B cell (primary cell): ENCODE measurements around the gene CFTR. TPM values are rescaled to one million over a fixed set of nuclear protein-coding genes. Genes with fewer than 3 reads are reported as not detected.

Experiments
- ATAC-seq: fragments of 200-7000 bp; cut with Tn5 transposase; one replicate; pipeline ENCODE4 v1.10.0; 2021; ENCODE audit warnings: low read depth, mild to moderate bottlenecking, moderate number of reproducible peaks, moderate library complexity
- CTCF ChIA-PET: fragments of 350-600 bp; sonication (Branson Sonifier 250); formaldehyde crosslinking; loops from one replicate; lab custom pipeline; 2021; ENCODE audit warnings: antibody characterized with exemption, inconsistent platforms; lab: Charles Lee
- POLR2A ChIA-PET: fragments of 350-600 bp; sonication (Branson Sonifier 250); formaldehyde crosslinking; loops from one replicate; lab custom pipeline; 2021; ENCODE audit warnings: antibody characterized with exemption; lab: Charles Lee
- DNase-seq: peaks from one replicate; pipeline ENCODE4 v3.0.0; 2013
- H2AFZ ChIP-seq: 2 replicates; pipeline ENCODE4 v1.6.1; 2012; ENCODE audit warnings: mild to moderate bottlenecking, low read depth, low read length; ENCODE audit not compliant: insufficient read depth, poor library complexity, severe bottlenecking
- H3K27ac ChIP-seq, 2 donors: 1 replicate in 1 of 2; 2 replicates in 1 of 2; pipeline ENCODE4 v1.5.1; 2012 to 2013; ENCODE audit warnings: low read length in 2 of 2, mild to moderate bottlenecking in 2 of 2, moderate library complexity in 1 of 2
- H3K27me3 ChIP-seq, 4 experiments: fragments of 200-600 bp in 1 of 4; sonication (generic) in 1 of 4; replicated peaks in 1 of 4; 1 replicate in 2 of 4; 2 replicates in 2 of 4; pipeline versions ENCODE4 v1.6.1 to v1.7.0; 2013 to 2016; ENCODE audit warnings: low read length in 3 of 4, mild to moderate bottlenecking in 2 of 4, mixed read lengths in 1 of 4, moderate library complexity in 1 of 4; ENCODE audit not compliant: insufficient read depth in 4 of 4, control insufficient read depth in 3 of 4; ENCODE audit errors: control extremely low read depth in 1 of 4
- H3K36me3 ChIP-seq, 2 experiments: replicated peaks in 1 of 2; 1 replicate in 1 of 2; 2 replicates in 1 of 2; pipeline versions ENCODE4 v1.6.1 to v1.7.1; 2013; ENCODE audit warnings: low read length in 1 of 2; ENCODE audit not compliant: insufficient read depth in 2 of 2, control insufficient read depth in 1 of 2; ENCODE audit errors: control extremely low read depth in 1 of 2, extremely low read depth in 1 of 2
- H3K4me1 ChIP-seq, 2 donors: fragments of 200-600 bp in 1 of 2; sonication (generic) in 1 of 2; 1 replicate in 1 of 2; 2 replicates in 1 of 2; pipeline versions ENCODE4 v1.5.1 to v1.6.1; 2013 to 2017; ENCODE audit warnings: low read length in 2 of 2; ENCODE audit not compliant: control insufficient read depth in 2 of 2, insufficient read depth in 2 of 2
- H3K4me2 ChIP-seq: replicated peaks from 2 replicates; pipeline ENCODE3; 2012; ENCODE audit warnings: mild to moderate bottlenecking, low read depth, low read length; ENCODE audit not compliant: poor library complexity, severe bottlenecking
- H3K4me3 ChIP-seq, 5 experiments: fragments of 200-600 bp in 1 of 5; sonication (generic) in 1 of 5; 1 replicate in 3 of 5; 2 replicates in 2 of 5; pipeline versions ENCODE4 v1.5.1 to v1.7.0; 2011 to 2016; ENCODE audit warnings: low read length in 4 of 5, mild to moderate bottlenecking in 4 of 5, low read depth in 2 of 5, control low read depth in 1 of 5, moderate library complexity in 1 of 5; ENCODE audit not compliant: insufficient read depth in 1 of 5; ENCODE audit errors: control extremely low read depth in 1 of 5, extremely low read depth in 1 of 5
- H3K79me2 ChIP-seq: fragments of 200-600 bp; sonication (generic); one replicate; pipeline ENCODE4 v1.6.0; 2016; ENCODE audit warnings: low read length; ENCODE audit not compliant: control insufficient read depth, insufficient read depth
- H3K9ac ChIP-seq: fragments of 200-600 bp; sonication (generic); 2 replicates; pipeline ENCODE4 v1.6.1; 2017; ENCODE audit warnings: mild to moderate bottlenecking, low read length, moderate library complexity
- H3K9me3 ChIP-seq, 3 donors: one replicate each; pipeline versions ENCODE4 v1.6.1 to v1.7.1; 2013; ENCODE audit warnings: low read length in 2 of 3; ENCODE audit not compliant: control insufficient read depth in 2 of 3, insufficient read depth in 1 of 3; ENCODE audit errors: control extremely low read depth in 1 of 3
- H4K20me1 ChIP-seq: 2 replicates; pipeline ENCODE4 v1.6.0; 2012; ENCODE audit warnings: mild to moderate bottlenecking, low read length; ENCODE audit not compliant: insufficient read depth, control insufficient read depth, poor library complexity, severe bottlenecking
- H3K27ac Mint-ChIP-seq: one replicate; pipeline ENCODE4 v1.8.0; 2021; ENCODE audit warnings: mixed read lengths
- H3K27me3 Mint-ChIP-seq: one replicate; pipeline ENCODE4 v1.8.0; 2021; ENCODE audit warnings: mixed read lengths
- H3K4me1 Mint-ChIP-seq: one replicate; pipeline ENCODE4 v1.8.0; 2021; ENCODE audit warnings: mixed read lengths
- H3K4me3 Mint-ChIP-seq: one replicate; pipeline ENCODE4 v1.8.0; 2021; ENCODE audit warnings: mixed read lengths
- H3K9me3 Mint-ChIP-seq: one replicate; pipeline ENCODE4 v1.8.0; 2022; ENCODE audit warnings: mixed read lengths; ENCODE audit not compliant: insufficient read depth
- EZH2 ChIP-seq: IDR thresholded peaks from 2 replicates; pipeline ENCODE4 v1.6.1; 2012; ENCODE audit warnings: borderline replicate concordance, low read depth, mild to moderate bottlenecking, moderate library complexity, low read length; ENCODE audit not compliant: insufficient read depth, poor library complexity, severe bottlenecking
- whole genome bisulfite sequencing: methylation state at CpG from one replicate; pipeline ENCODE4 v1.1.5; 2013; ENCODE audit warnings: missing lambda C conversion rate; ENCODE audit not compliant: insufficient coverage; 5-methylcytosine and 5-hydroxymethylcytosine counted together
- intact Hi-C: fragments of 100-400 bp; cut with micrococcal nuclease; formaldehyde crosslinking; loops from one replicate; pipeline ENCODE4 v1.10.0; 2022
- polyA plus RNA-seq: library from polyadenylated mRNA; depleted of rRNA; stranded (reverse); fragments of >200 nt; gene quantifications from 2 replicates; pipeline ENCODE4 v1.2.3, GENCODE V29; 2012
- total RNA-seq, 2 donors: library from RNA; stranded (reverse); fragments of 120-200 nt in 1 of 2; gene quantifications; 1 replicate in 1 of 2; 2 replicates in 1 of 2; pipeline versions ENCODE4 v1.2.3 to v1.2.4, GENCODE V29; 2013 to 2022
- TF ChIP-seq, protein P1 (sequence below): fragments of 200-600 bp; IDR thresholded peaks from one replicate; pipeline ENCODE4 v1.8.0; 2022; ENCODE audit warnings: antibody characterized with exemption, mild to moderate bottlenecking

Gene CFTR
- total and polyA plus RNA-seq, 2 donors (not counting 1 experiment from before 2014, with no cell fraction given), result not detected

DNA sequence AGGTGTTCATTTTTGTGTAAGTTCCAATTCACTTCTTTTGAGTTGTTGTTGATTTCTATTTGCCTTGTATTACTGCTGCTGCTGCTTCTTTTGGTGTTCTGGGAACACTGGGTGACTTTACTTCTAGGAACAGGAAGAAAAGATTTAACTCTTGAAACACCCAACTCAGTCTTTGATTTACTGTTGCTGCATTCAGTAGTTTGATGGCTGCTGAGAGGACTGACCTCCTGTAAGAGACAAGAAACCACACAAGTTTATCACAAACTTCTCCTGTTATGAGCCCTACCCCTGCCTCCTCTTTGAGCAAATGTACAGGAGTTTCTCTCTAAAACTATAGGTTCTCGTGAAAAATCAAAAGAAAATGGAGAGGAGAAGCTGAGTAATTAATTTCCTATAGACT lies 231.7 kb downstream of the CFTR start:
- intact Hi-C loops, result no loop called here
- Mint-ChIP-seq H3K27me3 (peaks cover 9% of the 10 kb centered on the region), H3K4me1 (no peaks in the 10 kb centered on the region), H3K27ac (no peak overlapping the region), H3K4me3 (no peak overlapping the region), H3K9me3 (no peaks in the 10 kb centered on the region)
- Histone ChIP-seq H3K9me3 (no peaks in the 10 kb centered on the region), H4K20me1 (no peaks in the 10 kb centered on the region), H3K79me2 (no peaks in the 10 kb centered on the region), H3K27me3 (no peaks in the 10 kb centered on the region), H3K27ac (no peak overlapping the region), H3K9ac (no peak overlapping the region), H3K4me2 (no peak overlapping the region), H3K4me3 (no peak overlapping the region), H3K36me3 (no peaks in the 10 kb centered on the region), H2AFZ (no peak overlapping the region), H3K4me1 (no peaks in the 10 kb centered on the region)
- no CpG with 5 or more reads among the region's 1 CpG for WGBS
- ChIA-PET CTCF (interaction anchor here (0.6 kb wide), 1 partner anchor 69 kb away, joined by 3 read pairs; no protein-coding TSS in a partner anchor), POLR2A (no interaction called here)
- DNase-seq (no peak), ATAC-seq (no peak)
- TF ChIP-seq, protein P1, sequence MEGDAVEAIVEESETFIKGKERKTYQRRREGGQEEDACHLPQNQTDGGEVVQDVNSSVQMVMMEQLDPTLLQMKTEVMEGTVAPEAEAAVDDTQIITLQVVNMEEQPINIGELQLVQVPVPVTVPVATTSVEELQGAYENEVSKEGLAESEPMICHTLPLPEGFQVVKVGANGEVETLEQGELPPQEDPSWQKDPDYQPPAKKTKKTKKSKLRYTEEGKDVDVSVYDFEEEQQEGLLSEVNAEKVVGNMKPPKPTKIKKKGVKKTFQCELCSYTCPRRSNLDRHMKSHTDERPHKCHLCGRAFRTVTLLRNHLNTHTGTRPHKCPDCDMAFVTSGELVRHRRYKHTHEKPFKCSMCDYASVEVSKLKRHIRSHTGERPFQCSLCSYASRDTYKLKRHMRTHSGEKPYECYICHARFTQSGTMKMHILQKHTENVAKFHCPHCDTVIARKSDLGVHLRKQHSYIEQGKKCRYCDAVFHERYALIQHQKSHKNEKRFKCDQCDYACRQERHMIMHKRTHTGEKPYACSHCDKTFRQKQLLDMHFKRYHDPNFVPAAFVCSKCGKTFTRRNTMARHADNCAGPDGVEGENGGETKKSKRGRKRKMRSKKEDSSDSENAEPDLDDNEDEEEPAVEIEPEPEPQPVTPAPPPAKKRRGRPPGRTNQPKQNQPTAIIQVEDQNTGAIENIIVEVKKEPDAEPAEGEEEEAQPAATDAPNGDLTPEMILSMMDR, result no peak
- no peak for TF ChIP-seq EZH2

DNA sequence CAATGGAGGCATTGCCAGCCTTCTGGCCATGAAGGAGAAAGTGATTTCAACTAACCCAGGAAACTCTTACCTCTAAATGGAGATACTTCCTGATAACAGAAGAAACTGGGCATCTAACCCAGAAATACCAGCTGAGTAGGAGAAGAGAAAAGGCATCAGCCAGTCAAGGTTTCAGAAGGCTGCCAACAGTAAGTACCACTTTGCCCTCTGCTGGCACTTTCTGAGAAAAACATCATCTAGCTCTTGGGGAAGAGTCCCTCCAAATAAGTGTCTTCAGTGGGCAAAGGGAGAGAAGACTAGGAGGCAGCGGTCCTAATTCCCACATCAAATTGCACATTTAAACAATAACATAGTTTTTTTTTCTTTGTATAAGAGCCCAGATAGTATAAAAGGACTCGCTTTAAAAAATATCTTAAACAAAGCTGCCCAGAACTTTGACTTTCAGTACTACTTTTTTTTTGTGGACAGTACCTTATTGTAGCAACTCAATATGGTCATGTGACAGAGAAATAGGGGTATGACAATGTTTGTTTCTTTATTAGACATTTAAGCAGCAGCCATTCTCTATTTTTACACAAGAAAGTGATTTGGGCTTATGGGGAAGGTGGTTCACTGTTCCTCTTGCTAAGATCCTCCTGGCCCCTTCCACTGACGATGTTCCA lies 236.1 kb downstream of the CFTR start:
- H4K20me1 ChIP-seq, result no peaks in the 10 kb centered on the region
- H2AFZ ChIP-seq, result no peak overlapping the region
- H3K4me3 Mint-ChIP-seq, result no peak overlapping the region
- H3K27ac ChIP-seq, result no peak overlapping the region
- WGBS, result no CpG with 5 or more reads among the region's 3 CpGs
- H3K79me2 ChIP-seq, result no peaks in the 10 kb centered on the region
- ChIA-PET CTCF (interaction anchor here (0.6 kb wide), 1 partner anchor 274 kb away, joined by 3 read pairs; no protein-coding TSS in a partner anchor), POLR2A (no interaction called here)
- no peak overlapping the region for H3K27ac Mint-ChIP-seq
- no peak overlapping the region for H3K4me3 ChIP-seq
- no peak overlapping the region for H3K4me2 ChIP-seq
- no peaks in the 10 kb centered on the region for H3K9me3 Mint-ChIP-seq
- ATAC-seq, result no peak
- no peaks in the 10 kb centered on the region for H3K4me1 ChIP-seq
- H3K36me3 ChIP-seq, result no peaks in the 10 kb centered on the region
- no peaks in the 10 kb centered on the region for H3K27me3 ChIP-seq
- TF ChIP-seq EZH2, result no peak
- TF ChIP-seq, protein P1, result no peak
- H3K9me3 ChIP-seq, result no peaks in the 10 kb centered on the region
- peaks cover 9% of the 10 kb centered on the region for H3K27me3 Mint-ChIP-seq
- intact Hi-C loops, result no loop called here
- no peak overlapping the region for H3K9ac ChIP-seq
- no peak for DNase-seq
- no peaks in the 10 kb centered on the region for H3K4me1 Mint-ChIP-seq
